Cardiac septum (tissue), 1 donor: ENCODE results near the gene TMUB2. TPM values are rescaled to one million over a fixed set of nuclear protein-coding genes. Genes with fewer than 3 reads are reported as not detected.
A peak's percentile ranks its signal among the peaks of the same experiment; 100 is the strongest.

Source experiments
- DNase-seq: peaks from one replicate; pipeline ENCODE4 v3.0.0-alpha.2; 2020; ENCODE audit warnings: low spot score
- intact Hi-C: fragments of 100-400 bp; cut with DNase I; formaldehyde crosslinking; loops from one replicate; pipeline ENCODE4 v1.14.0; 2022
- total RNA-seq: library from RNA; stranded (reverse); fragmentation: NEBNext Ultra II Directional; extraction: Animal tissue kit (Norgen Biotek cat#: 25700); gene quantifications from one replicate; pipeline ENCODE4 v1.2.1, GENCODE V29; 2021
- donor health status: DM: no; HTN: no; CAD: no.

TMUB2 gene
- total RNA-seq, 1 donor from 2014 or later, result 20.5 TPM

- intact Hi-C loops, result no loop called here
- DNase-seq, result no peak
Observed at GRCh38 chr17:44174427-44174826, 12.3 kb upstream of the TMUB2 start.

GRCh38 chr17:44176257-44176656, 10.5 kb upstream of the TMUB2 start:
- intact Hi-C loops, result no loop called here
- no peak for DNase-seq

GRCh38 chr17:44176671-44177501, 9.9 kb upstream of the TMUB2 start:
- DNase-seq, result no peak
- intact Hi-C loops, result no loop called here

- intact Hi-C loops, result no loop called here
- DNase-seq, result no peak
Observed at GRCh38 chr17:44177640-44178039, 9.1 kb upstream of the TMUB2 start.

- no peak for DNase-seq
- intact Hi-C loops, result no loop called here
Observed at GRCh38 chr17:44178133-44178532, 8.6 kb upstream of the TMUB2 start.

- DNase-seq, result no peak
- intact Hi-C loops, result no loop called here
Observed at GRCh38 chr17:44183024-44183423, 3.7 kb upstream of the TMUB2 start.

GRCh38 chr17:44184212-44184810, 2.5 kb upstream of the TMUB2 start:
- intact Hi-C loops, result no loop called here
- DNase-seq, result no peak

GRCh38 chr17:44187131-44187899, 543 bp downstream of the TMUB2 start:
- DNase-seq, result no peak
- intact Hi-C loops, result no loop called here

- intact Hi-C loops, result no loop called here
Observed at GRCh38 chr17:44188576-44189403, 2.0 kb downstream of the TMUB2 start.

GRCh38 chr17:44190481-44190880, 3.7 kb downstream of the TMUB2 start:
- intact Hi-C loops, result no loop called here
- DNase-seq, result no peak

More at GRCh38 chr17:44188576-44189403, 2.0 kb downstream of the TMUB2 start:
- no peak for DNase-seq

GRCh38 chr17:44191369-44191768, 4.6 kb downstream of the TMUB2 start:
- intact Hi-C loops, result no loop called here
- no peak for DNase-seq

GRCh38 chr17:44191941-44192496, 5.2 kb downstream of the TMUB2 start:
- intact Hi-C loops, result no loop called here
- no peak for DNase-seq

GRCh38 chr17:44192750-44193149, 6.0 kb downstream of the TMUB2 start:
- intact Hi-C loops, result no loop called here
- no peak for DNase-seq

GRCh38 chr17:44193326-44194084, 6.7 kb downstream of the TMUB2 start:
- DNase-seq, result no peak
- intact Hi-C loops, result no loop called here

- no peak for DNase-seq
- intact Hi-C loops, result no loop called here
Observed at GRCh38 chr17:44197107-44197506, 10.3 kb downstream of the TMUB2 start.

GRCh38 chr17:44197980-44198720, 11.4 kb downstream of the TMUB2 start:
- DNase-seq, result no peak
- intact Hi-C loops, result no loop called here

GRCh38 chr17:44198721-44199552, 12.2 kb downstream of the TMUB2 start:
- intact Hi-C loops, result no loop called here
- DNase-seq, result peak; percentile 89
